MM.1S (cell line): ENCODE data around the gene ZBTB4.

ENCODE experiments used
- DNase-seq: peaks from one replicate; pipeline ENCODE4 v3.0.0-alpha.2; 2015
- H2AFZ ChIP-seq: fragments of 300-600 bp; sonication (generic); 2 replicates; pipeline ENCODE4 v1.6.0; 2016; ENCODE audit warnings: antibody characterized with exemption, low read length
- H3F3A ChIP-seq: fragments of 300-600 bp; sonication (generic); 2 replicates; pipeline ENCODE4 v1.6.1; 2016; ENCODE audit warnings: mild to moderate bottlenecking, antibody characterized with exemption, low read length, moderate library complexity, mixed read lengths; ENCODE audit not compliant: insufficient read depth
- H3K27ac ChIP-seq: fragments of 300-600 bp; sonication (generic); 2 replicates; pipeline ENCODE4 v1.5.1; 2016; ENCODE audit warnings: mild to moderate bottlenecking, low read length
- H3K27me3 ChIP-seq: fragments of 300-600 bp; sonication (generic); replicated peaks from 2 replicates; pipeline ENCODE4 v1.6.0; 2016; ENCODE audit warnings: low read length; ENCODE audit not compliant: insufficient read depth
- H3K36me3 ChIP-seq: fragments of 300-600 bp; sonication (generic); replicated peaks from 2 replicates; pipeline ENCODE4 v1.6.1; 2016; ENCODE audit warnings: mild to moderate bottlenecking, low read length, mixed read lengths; ENCODE audit not compliant: insufficient read depth
- H3K4me1 ChIP-seq: fragments of 300-600 bp; sonication (generic); 2 replicates; pipeline ENCODE4 v1.6.1; 2016; ENCODE audit warnings: low read length, mixed read lengths
- H3K4me2 ChIP-seq: fragments of 300-600 bp; sonication (generic); 2 replicates; pipeline ENCODE4 v1.6.0; 2016; ENCODE audit warnings: low read depth, low read length
- H3K4me3 ChIP-seq: fragments of 300-600 bp; sonication (generic); 2 replicates; pipeline ENCODE4 v1.5.1; 2016; ENCODE audit warnings: low read length, mixed read lengths
- H3K79me2 ChIP-seq: fragments of 300-600 bp; sonication (generic); 2 replicates; pipeline ENCODE4 v1.6.1; 2016; ENCODE audit warnings: mixed run types, low read length, mixed read lengths
- H3K9ac ChIP-seq: fragments of 300-600 bp; sonication (generic); 2 replicates; pipeline ENCODE4 v1.6.1; 2016; ENCODE audit warnings: low read length, mixed read lengths
- H3K9me2 ChIP-seq: fragments of 300-600 bp; sonication (generic); replicated peaks from 2 replicates; pipeline ENCODE4 v1.6.1; 2016; ENCODE audit warnings: mild to moderate bottlenecking, low read length, mixed read lengths; ENCODE audit not compliant: insufficient read depth
- H3K9me3 ChIP-seq: fragments of 300-600 bp; sonication (generic); replicated peaks from 2 replicates; pipeline ENCODE4 v1.6.1; 2016; ENCODE audit warnings: mild to moderate bottlenecking, low read length, mixed read lengths; ENCODE audit not compliant: insufficient read depth
- H4K20me1 ChIP-seq: fragments of 300-600 bp; sonication (generic); 2 replicates; pipeline ENCODE4 v1.6.1; 2016; ENCODE audit warnings: mild to moderate bottlenecking, low read length, moderate library complexity, mixed read lengths; ENCODE audit not compliant: insufficient read depth
- EZH2 ChIP-seq: fragments of 300-600 bp; sonication (generic); optimal IDR thresholded peaks from 2 replicates; pipeline ENCODE3; 2017; ENCODE audit warnings: low read depth, mild to moderate bottlenecking, antibody characterized with exemption, low read length, mixed read lengths
- EZH2phosphoT487 ChIP-seq: fragments of 300-600 bp; sonication (generic); IDR thresholded peaks from 2 replicates; pipeline ENCODE4 v1.6.1; 2018; ENCODE audit warnings: antibody characterized with exemption, low read length
- TF ChIP-seq, protein P1 (sequence below): fragments of 300-600 bp; sonication (generic); IDR thresholded peaks from 2 replicates; pipeline ENCODE4 v1.5.1; 2016; ENCODE audit warnings: antibody characterized with exemption, low read length, mixed read lengths

The ZBTB4 gene

GRCh38 chr17:7459961-7460545 lies 19.4 kb downstream of the ZBTB4 start:
- Histone ChIP-seq H3K4me3 (no peak overlapping the region), H3F3A (peaks cover 14% of the 10 kb centered on the region), H3K9ac (no peak overlapping the region), H3K27me3 (no peaks in the 10 kb centered on the region), H3K4me1 (no peaks in the 10 kb centered on the region; the same call in 1 of the 2 replicates), H3K4me2 (no peak overlapping the region), H3K79me2 (no peaks in the 10 kb centered on the region), H2AFZ (no peak overlapping the region), H3K36me3 (no peaks in the 10 kb centered on the region), H4K20me1 (no peaks in the 10 kb centered on the region), H3K27ac (no peak overlapping the region), H3K9me2 (no peaks in the 10 kb centered on the region), H3K9me3 (no peaks in the 10 kb centered on the region)
- DNase-seq, result no peak
- TF ChIP-seq EZH2phosphoT487 (no peak), EZH2 (no peak)
- TF ChIP-seq, protein P1, sequence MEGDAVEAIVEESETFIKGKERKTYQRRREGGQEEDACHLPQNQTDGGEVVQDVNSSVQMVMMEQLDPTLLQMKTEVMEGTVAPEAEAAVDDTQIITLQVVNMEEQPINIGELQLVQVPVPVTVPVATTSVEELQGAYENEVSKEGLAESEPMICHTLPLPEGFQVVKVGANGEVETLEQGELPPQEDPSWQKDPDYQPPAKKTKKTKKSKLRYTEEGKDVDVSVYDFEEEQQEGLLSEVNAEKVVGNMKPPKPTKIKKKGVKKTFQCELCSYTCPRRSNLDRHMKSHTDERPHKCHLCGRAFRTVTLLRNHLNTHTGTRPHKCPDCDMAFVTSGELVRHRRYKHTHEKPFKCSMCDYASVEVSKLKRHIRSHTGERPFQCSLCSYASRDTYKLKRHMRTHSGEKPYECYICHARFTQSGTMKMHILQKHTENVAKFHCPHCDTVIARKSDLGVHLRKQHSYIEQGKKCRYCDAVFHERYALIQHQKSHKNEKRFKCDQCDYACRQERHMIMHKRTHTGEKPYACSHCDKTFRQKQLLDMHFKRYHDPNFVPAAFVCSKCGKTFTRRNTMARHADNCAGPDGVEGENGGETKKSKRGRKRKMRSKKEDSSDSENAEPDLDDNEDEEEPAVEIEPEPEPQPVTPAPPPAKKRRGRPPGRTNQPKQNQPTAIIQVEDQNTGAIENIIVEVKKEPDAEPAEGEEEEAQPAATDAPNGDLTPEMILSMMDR, result no peak

- no peaks in the 10 kb centered on the region for H3K36me3 ChIP-seq
Observed at GRCh38 chr17:7448461-7448860, 31.0 kb downstream of the ZBTB4 start.

DNA sequence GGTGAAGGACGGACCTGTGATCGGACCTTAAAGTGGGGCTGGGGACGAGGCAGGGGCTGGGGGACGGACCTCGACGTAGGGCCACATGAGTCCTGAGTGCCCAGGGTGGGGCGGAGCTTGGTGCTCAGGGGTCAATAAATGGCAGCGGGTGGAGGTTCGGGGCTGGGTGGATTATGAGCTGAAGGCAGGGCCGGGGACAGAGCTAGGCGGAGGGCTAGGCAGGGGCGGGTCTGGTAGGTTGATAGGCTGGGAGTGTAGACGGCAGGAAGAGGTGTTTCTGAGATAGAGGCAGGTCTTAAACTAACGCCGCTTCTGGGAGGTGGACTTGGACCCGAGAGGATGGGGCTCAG lies 33.8 kb downstream of the ZBTB4 start:
- H3K4me1 ChIP-seq, result no peaks in the 10 kb centered on the region
- no peaks in the 10 kb centered on the region for H3K79me2 ChIP-seq
- H3K36me3 ChIP-seq, result no peaks in the 10 kb centered on the region
- H3K27me3 ChIP-seq, result peaks cover 82% of the 10 kb centered on the region
- no peaks in the 10 kb centered on the region for H3F3A ChIP-seq
- DNase-seq, result no peak
- peak overlapping the region; percentile 52; the same call in 1 of the 2 replicates for H3K4me2 ChIP-seq
- no peak for TF ChIP-seq EZH2
- no peak for TF ChIP-seq EZH2phosphoT487
- TF ChIP-seq, protein P1, result no peak
- H2AFZ ChIP-seq, result no peak overlapping the region
- H3K9ac ChIP-seq, result no peak overlapping the region
- no peaks in the 10 kb centered on the region for H4K20me1 ChIP-seq
- H3K4me3 ChIP-seq, result no peak overlapping the region
- no peaks in the 10 kb centered on the region for H3K9me2 ChIP-seq
- H3K27ac ChIP-seq, result no peak overlapping the region
- H3K9me3 ChIP-seq, result no peaks in the 10 kb centered on the region

More at GRCh38 chr17:7448461-7448860, 31.0 kb downstream of the ZBTB4 start:
- Histone ChIP-seq H3K9me3 (no peaks in the 10 kb centered on the region), H3K27me3 (peaks cover 53% of the 10 kb centered on the region), H3K9me2 (no peaks in the 10 kb centered on the region), H2AFZ (no peak overlapping the region), H3K9ac (no peak overlapping the region), H3K4me2 (no peak overlapping the region), H3K79me2 (no peaks in the 10 kb centered on the region), H3K4me3 (no peak overlapping the region), H3K4me1 (no peaks in the 10 kb centered on the region), H3F3A (no peaks in the 10 kb centered on the region), H4K20me1 (no peaks in the 10 kb centered on the region), H3K27ac (no peak overlapping the region)
- TF ChIP-seq EZH2phosphoT487, result no peak
- TF ChIP-seq EZH2, result no peak
- TF ChIP-seq, protein P1, result no peak
- DNase-seq, result no peak
